Heart left ventricle (tissue), 11 donors: ENCODE measurements around the gene DPP9. TPM values are rescaled to one million over a fixed set of nuclear protein-coding genes. Genes with fewer than 3 reads are reported as not detected.

Source experiments
- microRNA-seq, 4 donors: library from miRNA; unstranded; fragments of <30 nt; microRNA quantifications; one replicate each; pipeline versions ENCODE4 to v1.2.0, GENCODE V29; 2017 to 2020
- polyA plus RNA-seq, 2 donors: library from polyadenylated mRNA; stranded (reverse); fragments of 200-250 nt; gene quantifications; one replicate each; pipeline ENCODE4 v1.2.3, GENCODE V29; 2013
- total RNA-seq, 9 donors: library from RNA; depleted of rRNA in 2 of 9; stranded (reverse); fragments of >200 nt in 2 of 9; fragmentation: NEBNext Ultra II Directional in 3 of 9; extraction: Animal tissue kit (Norgen Biotek cat#: 25700) in 3 of 9; gene quantifications; one replicate each; pipeline versions ENCODE4 v1.1.0 to v1.2.4, GENCODE V29; 2016 to 2023
- donor health status: ischemic (EF 13 %, LVEDD 7.1; RV severe dilation, severe dysfunction).
- donor health status: healthy with polysubstance abuse.
- donor health status: DM: no; HTN: yes; CAD: no.
- donor health status: DM: no; HTN: no; CAD: no.
- donor health status: ischemic (EF 25% LVEDD 5.7; RV mildly dilated, moderate dysfunction).
- donor health status: healthy.
- donor health status: DM: yes; HTN: yes; CAD: no.
- donor health status: PGD.
- donor health status: nonischemic (EF 23%, LVEDD 6.1; RV moderate dilation, normal function).

DPP9 gene
- total and polyA plus RNA-seq, 11 donors: 30.7 to 65.2 (median 47.7) TPM

Small RNAs within 50 kb of the gene (microRNA-seq; reads per million reads assigned to microRNA genes)
- 0 to 0.77 (median 0.20) reads per million in 4 donors for gene MIR7-3

Other genes starting within 250 kb of the DPP9 start
- 100 to 1,000 TPM; 110 to 292 (median 174) TPM for gene PLIN4, start 205.4 kb downstream of the DPP9 start, total RNA-seq
- gene PLIN4, start 205.4 kb downstream of the DPP9 start, polyA plus RNA-seq: 100 to 1,000 TPM in 1 of 2 donors, 10 to 100 TPM in 1; 55.5 to 241 TPM
- 10 to 100 TPM; 26.0 to 88.6 (median 42.7) TPM for gene PLIN5, start 188.6 kb downstream of the DPP9 start, total RNA-seq
- gene PLIN5, start 188.6 kb downstream of the DPP9 start, polyA plus RNA-seq: 10 to 100 TPM; 17.5 to 65.0 TPM
- 1 to 10 TPM in 2 of 9 donors, under 1 TPM in 7; 0.15 to 1.7 (median 0.36) TPM for gene LRG1, start 183.8 kb downstream of the DPP9 start, total RNA-seq
- under 1 TPM; 0.23 to 0.30 TPM for gene LRG1, start 183.8 kb downstream of the DPP9 start, polyA plus RNA-seq
- 10 to 100 TPM in 5 of 9 donors, 1 to 10 TPM in 4; 6.4 to 29.7 (median 10.1) TPM for gene SEMA6B, start 164.2 kb downstream of the DPP9 start, total RNA-seq
- 10 to 100 TPM in 1 of 2 donors, 1 to 10 TPM in 1; 6.0 to 16.5 TPM for gene SEMA6B, start 164.2 kb downstream of the DPP9 start, polyA plus RNA-seq
- 10 to 100 TPM in 1 of 9 donors, 1 to 10 TPM in 8; 2.8 to 15.1 (median 5.8) TPM for gene TNFAIP8L1, start 84.3 kb downstream of the DPP9 start, total RNA-seq
- 1 to 10 TPM; 6.1 to 6.2 TPM for gene TNFAIP8L1, start 84.3 kb downstream of the DPP9 start, polyA plus RNA-seq
- gene MYDGF, start 53.5 kb downstream of the DPP9 start, total RNA-seq: 10 to 100 TPM; 19.1 to 49.1 (median 25.5) TPM
- gene MYDGF, start 53.5 kb downstream of the DPP9 start, polyA plus RNA-seq: 100 to 1,000 TPM in 1 of 2 donors, 10 to 100 TPM in 1; 33.1 to 201 TPM
- 10 to 100 TPM; 30.7 to 94.0 (median 41.8) TPM for gene FEM1A, start 67.9 kb upstream of the DPP9 start, total RNA-seq
- gene FEM1A, start 67.9 kb upstream of the DPP9 start, polyA plus RNA-seq: 10 to 100 TPM; 28.4 to 28.5 TPM
- gene TICAM1, start 107.9 kb upstream of the DPP9 start, total RNA-seq: 10 to 100 TPM in 1 of 9 donors, 1 to 10 TPM in 8; 3.7 to 13.6 (median 7.0) TPM
- gene TICAM1, start 107.9 kb upstream of the DPP9 start, polyA plus RNA-seq: 1 to 10 TPM; 4.0 to 8.6 TPM
- 10 to 100 TPM; 17.4 to 70.9 (median 22.9) TPM for gene PLIN3, start 143.8 kb upstream of the DPP9 start, total RNA-seq
- gene PLIN3, start 143.8 kb upstream of the DPP9 start, polyA plus RNA-seq: 100 to 1,000 TPM in 1 of 2 donors, 1 to 10 TPM in 1; 10.0 to 102 TPM
- gene ARRDC5, start 179.1 kb upstream of the DPP9 start, total RNA-seq: under 1 TPM in 2 of 9 donors, not detected in 7; 0.43 to 0.70 TPM
- gene ARRDC5, start 179.1 kb upstream of the DPP9 start, polyA plus RNA-seq: under 1 TPM in 1 of 2 donors, not detected in 1; 0.04 TPM
- gene UHRF1, start 185.7 kb upstream of the DPP9 start, total RNA-seq: 1 to 10 TPM in 2 of 9 donors, under 1 TPM in 7; 0.25 to 8.9 (median 0.89) TPM
- gene UHRF1, start 185.7 kb upstream of the DPP9 start, polyA plus RNA-seq: under 1 TPM; 0.34 to 0.69 TPM
- 10 to 100 TPM; 21.5 to 36.5 (median 28.1) TPM for gene KDM4B, start 245.3 kb upstream of the DPP9 start, total RNA-seq
- gene KDM4B, start 245.3 kb upstream of the DPP9 start, polyA plus RNA-seq: 10 to 100 TPM; 22.6 to 24.3 TPM